Measurements from ENCODE around the gene GCFC2. TPM values are rescaled to one million over a fixed set of nuclear protein-coding genes. Genes with fewer than 3 reads are reported as not detected.

The GCFC2 gene
- total RNA-seq, 1 experiment from 2014 or later: 36.9 TPM

GRCh38 chr2:75640621-75641121, 70.0 kb downstream of the GCFC2 start:
- peak; percentile 39 for DNase-seq (ENCODE audit: low read depth)
- in situ Hi-C loops (cut with HindIII; ENCODE audit: low pct_unique_long_range_greater_than_20kb, low sequenced_read_pairs): no loop called here

DNA sequence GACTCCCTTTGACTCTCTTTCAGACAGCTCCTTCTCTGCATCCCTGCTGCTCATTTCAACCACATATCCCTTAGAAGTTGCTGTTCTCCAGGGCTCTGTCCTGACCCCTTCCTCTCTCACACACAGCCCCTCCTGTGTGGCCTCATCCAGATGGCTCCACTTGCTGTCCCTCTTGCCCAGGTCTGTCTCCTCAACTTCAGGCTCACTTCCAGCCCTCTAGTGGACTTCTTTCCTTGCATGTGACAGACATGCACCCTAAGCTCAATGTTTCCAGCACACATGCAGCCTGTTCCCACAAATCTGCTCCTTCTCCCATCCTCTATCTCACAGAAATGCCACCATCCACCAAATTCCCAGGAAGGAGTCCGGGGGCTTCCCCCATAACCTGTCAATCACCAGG, 73.1 kb downstream of the GCFC2 start:
- in situ Hi-C loops (cut with HindIII; ENCODE audit: low pct_unique_long_range_greater_than_20kb, low sequenced_read_pairs): no loop called here

DNA sequence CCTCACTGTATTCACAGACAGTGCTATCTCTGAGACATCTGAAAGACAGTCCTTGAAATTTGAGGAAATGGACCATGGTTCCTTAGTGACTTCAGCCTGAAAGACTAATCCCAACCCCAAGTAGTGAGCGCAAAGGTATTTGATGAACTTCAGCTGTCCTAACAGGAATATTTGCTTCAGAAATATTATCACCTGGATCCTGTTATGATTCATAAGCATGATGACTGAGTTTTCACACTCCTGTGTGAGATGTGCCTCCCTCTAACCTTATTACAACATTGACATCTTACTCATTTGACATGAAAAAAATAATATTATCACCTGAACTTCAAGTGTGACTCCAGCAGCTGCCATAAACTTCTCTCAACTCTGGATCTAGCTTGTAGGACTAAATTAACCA, 75.8 kb downstream of the GCFC2 start:
- no peak for DNase-seq (ENCODE audit: low read depth)

More for the DNA sequence above, 73.1 kb downstream of the GCFC2 start:
- DNase-seq (ENCODE audit: low read depth): no peak

GRCh38 chr2:75633620-75634019, 77.1 kb downstream of the GCFC2 start:
- DNase-seq (ENCODE audit: low read depth): no peak
- in situ Hi-C loops (cut with HindIII; ENCODE audit: low pct_unique_long_range_greater_than_20kb, low sequenced_read_pairs): no loop called here

More for the DNA sequence above, 75.8 kb downstream of the GCFC2 start:
- in situ Hi-C loops (cut with HindIII; ENCODE audit: low pct_unique_long_range_greater_than_20kb, low sequenced_read_pairs): no loop called here

- DNase-seq (ENCODE audit: low read depth): no peak
- in situ Hi-C loops (cut with HindIII; ENCODE audit: low pct_unique_long_range_greater_than_20kb, low sequenced_read_pairs): no loop called here
Observed at GRCh38 chr2:75632813-75633212, 77.9 kb downstream of the GCFC2 start.

DNA sequence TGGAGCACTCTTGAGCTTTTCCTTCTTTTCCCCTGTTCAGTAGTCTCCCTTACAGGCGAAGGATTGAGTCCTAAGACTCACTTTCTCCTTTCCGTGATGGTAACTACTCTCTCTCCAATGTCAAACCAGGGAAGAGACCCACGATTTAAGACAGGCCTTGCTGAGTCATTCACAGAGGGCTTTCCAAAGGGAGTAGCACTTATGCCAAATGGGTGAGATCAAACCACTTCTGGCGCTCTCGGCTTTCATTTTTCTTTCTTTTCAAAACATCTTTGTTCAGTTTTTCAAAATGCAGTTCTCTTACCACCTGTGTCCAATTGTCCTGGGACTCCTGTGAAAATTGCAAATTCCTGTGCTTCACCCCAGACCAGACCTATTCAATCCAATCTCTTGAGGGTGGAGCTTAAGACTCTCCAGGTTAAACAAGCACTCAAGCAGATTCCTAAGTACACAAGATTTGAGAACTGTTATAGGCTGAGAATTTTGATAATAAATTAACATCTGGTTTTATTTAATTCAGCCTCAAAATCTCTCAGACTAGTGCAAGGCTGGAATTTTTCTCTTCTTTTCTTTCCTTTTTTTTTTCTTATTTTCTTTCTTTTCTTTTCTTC, 78.5 kb downstream of the GCFC2 start:
- in situ Hi-C loops (cut with HindIII; ENCODE audit: low pct_unique_long_range_greater_than_20kb, low sequenced_read_pairs): no loop called here
- DNase-seq (ENCODE audit: low read depth): no peak

DNA sequence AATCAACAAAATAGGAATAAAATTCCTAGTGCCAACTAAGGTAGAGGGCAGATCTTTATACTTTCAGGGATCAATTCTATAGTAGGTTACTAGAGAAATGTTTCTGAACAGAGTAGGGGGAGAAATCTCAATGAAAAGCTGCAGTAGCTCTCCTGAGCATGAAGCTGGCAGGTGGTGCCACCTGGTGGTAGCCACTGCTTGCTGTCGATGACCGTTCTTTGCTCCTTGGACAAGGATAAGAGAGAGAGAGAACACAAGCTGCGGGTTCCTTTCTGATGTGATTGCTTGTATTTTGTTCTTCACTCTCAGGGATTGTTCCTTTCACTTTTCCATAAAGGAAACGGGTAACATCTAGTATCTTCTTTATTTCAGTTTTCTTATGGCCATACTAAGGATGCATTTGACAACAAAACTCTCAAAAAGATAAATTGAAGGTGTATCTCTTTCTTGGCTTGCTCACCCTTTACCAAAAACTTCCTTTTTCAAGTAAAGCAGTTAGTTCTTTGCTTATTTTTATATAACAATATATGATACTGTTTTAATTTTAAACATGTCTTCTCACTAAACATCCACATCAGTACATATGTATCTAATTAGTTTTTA, 82.7 kb downstream of the GCFC2 start:
- in situ Hi-C loops (cut with HindIII; ENCODE audit: low pct_unique_long_range_greater_than_20kb, low sequenced_read_pairs): no loop called here
- peak; percentile 75 for DNase-seq (ENCODE audit: low read depth)

DNA sequence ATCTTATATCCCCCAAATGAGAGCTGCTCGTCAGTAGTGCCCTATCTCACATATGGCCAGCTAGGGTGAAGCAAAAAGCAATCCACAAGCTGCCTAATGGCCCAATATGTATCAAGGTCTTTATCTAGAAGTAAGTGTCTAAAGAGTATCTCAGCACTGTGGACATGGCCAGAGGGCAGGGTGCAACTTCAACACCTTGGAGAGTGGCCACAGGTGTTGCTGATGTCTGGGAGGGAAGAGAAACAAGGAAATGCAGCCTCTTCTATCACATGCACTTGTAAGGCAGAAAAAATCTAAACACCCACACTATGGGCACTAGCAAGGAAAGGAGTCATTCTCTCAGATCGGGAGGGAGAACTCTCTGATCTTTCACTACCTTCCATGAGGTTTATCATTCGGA, 87.8 kb downstream of the GCFC2 start:
- no peak for DNase-seq (ENCODE audit: low read depth)
- in situ Hi-C loops (cut with HindIII; ENCODE audit: low pct_unique_long_range_greater_than_20kb, low sequenced_read_pairs): no loop called here

GRCh38 chr2:75622500-75622899, 88.2 kb downstream of the GCFC2 start:
- no peak for DNase-seq (ENCODE audit: low read depth)
- in situ Hi-C loops (cut with HindIII; ENCODE audit: low pct_unique_long_range_greater_than_20kb, low sequenced_read_pairs): no loop called here

DNA sequence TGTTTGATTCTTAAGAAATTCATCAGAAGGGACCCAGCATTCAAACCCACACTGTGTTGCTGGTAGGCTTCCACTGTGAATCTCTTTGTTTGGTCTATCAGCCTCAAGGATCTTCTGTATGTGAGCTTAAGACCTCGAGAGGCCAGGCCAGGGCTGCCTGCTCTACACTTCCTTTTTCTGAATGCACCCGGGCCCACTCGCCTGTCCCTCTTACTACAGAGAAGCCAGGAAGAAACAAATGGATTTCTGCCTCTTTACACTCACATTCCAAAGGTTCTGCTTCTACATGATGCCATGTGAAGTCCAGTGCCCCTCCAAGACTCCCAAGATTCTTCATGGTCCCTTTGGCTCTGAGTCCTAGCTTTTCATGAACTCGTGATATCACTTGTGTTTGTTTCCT, 89.5 kb downstream of the GCFC2 start:
- no peak for DNase-seq (ENCODE audit: low read depth)
- in situ Hi-C loops (cut with HindIII; ENCODE audit: low pct_unique_long_range_greater_than_20kb, low sequenced_read_pairs): no loop called here

DNA sequence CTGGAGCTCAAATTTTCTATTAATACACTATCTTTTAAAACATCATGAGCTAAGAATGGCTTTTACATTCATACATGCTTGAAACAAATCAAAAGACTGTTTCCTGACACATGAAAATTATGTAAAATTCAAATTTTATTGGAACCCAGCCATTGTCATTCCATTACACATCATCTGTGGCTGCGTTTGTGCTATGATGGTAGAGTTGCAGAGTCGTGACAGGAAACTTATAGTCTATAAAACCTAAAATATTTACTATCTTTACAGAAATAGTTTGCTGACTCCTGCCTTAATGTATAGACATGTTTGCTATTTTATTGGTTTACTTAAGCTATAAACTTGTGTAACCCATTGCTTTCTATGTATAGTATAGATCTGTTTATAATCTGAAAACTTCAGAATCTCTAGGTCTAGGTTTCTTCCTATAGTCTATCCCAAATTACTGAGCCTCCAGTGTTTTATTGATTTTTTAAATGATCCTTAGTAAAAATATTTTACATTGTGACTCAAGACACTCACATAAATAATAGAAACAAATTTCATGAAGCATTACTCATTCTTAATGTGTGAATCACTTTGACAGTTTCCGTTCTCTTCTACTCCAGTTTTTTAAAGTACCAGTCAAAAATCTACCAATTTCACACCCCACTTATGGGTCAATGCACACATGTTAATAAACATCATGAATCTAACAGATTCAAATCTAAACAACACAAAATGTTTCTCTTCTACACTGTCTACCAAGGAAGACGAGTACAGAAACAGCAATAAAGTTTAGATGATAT, 90.6 kb downstream of the GCFC2 start:
- in situ Hi-C loops (cut with HindIII; ENCODE audit: low pct_unique_long_range_greater_than_20kb, low sequenced_read_pairs): no loop called here
- DNase-seq (ENCODE audit: low read depth): no peak

DNA sequence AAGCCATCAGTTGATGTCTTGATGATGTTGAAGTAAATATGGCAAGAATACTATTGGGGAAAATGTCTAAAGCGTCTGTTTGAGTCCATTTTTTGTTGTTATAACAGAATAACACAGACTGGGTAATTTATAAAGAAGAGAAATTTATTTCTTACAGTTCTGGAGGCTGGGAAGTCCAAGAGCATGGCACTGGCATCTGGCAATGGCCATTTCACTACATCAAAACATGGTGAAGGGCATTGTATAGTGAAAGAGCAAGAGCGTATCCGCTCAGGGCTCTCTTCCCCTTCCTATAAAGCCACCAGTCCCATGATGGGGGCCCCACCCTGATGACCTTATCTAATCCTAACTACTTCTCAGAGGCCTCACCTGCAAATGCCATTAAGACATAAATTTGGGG, 93.8 kb downstream of the GCFC2 start:
- DNase-seq (ENCODE audit: low read depth): no peak
- in situ Hi-C loops (cut with HindIII; ENCODE audit: low pct_unique_long_range_greater_than_20kb, low sequenced_read_pairs): no loop called here

DNA sequence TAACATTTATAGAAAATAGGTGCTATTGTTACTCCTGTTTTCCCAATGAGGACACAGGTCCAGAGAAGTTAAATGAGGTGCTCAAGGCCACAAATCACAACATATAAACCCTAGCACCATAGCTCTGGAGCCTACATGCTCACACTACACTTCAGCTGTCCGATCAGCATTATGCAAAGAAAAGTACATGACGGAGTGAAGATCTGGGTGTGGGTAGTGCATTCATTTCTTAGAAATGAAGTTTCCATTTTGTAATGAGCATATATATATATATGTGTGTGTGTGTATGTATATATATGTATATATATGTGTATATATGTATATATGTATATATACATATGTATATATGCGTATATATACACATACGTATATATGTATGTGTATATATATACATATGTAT, 94.3 kb downstream of the GCFC2 start:
- no peak for DNase-seq (ENCODE audit: low read depth)

GRCh38 chr2:75614162-75614651, 96.5 kb downstream of the GCFC2 start:
- in situ Hi-C loops (cut with HindIII; ENCODE audit: low pct_unique_long_range_greater_than_20kb, low sequenced_read_pairs): no loop called here
- no peak for DNase-seq (ENCODE audit: low read depth)

More for the DNA sequence above, 94.3 kb downstream of the GCFC2 start:
- in situ Hi-C loops (cut with HindIII; ENCODE audit: low pct_unique_long_range_greater_than_20kb, low sequenced_read_pairs): no loop called here

DNA sequence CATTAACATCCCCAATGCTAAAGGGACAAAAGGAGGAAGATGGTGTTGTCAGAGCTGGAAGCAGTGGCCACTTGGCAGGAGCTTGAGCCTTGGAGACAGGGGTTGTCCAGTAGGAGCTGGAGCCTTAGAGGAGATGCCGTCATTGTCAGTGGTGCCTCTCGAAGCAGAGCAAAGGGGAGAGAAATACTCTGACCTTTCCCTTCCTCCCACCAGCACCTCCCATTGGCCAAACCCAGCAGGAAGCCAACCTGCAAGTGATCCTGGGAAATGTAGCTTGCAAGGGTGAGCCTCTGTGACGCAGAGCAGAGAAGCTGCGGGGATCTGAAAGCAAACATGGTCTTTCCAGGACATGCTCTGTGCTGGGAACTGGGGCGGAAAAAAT, 97.9 kb downstream of the GCFC2 start:
- in situ Hi-C loops (cut with HindIII; ENCODE audit: low pct_unique_long_range_greater_than_20kb, low sequenced_read_pairs): no loop called here
- no peak for DNase-seq (ENCODE audit: low read depth)

Other genes with a start within 250 kb of the GCFC2 start
- gene EVA1A, start 150.0 kb downstream of the GCFC2 start, total RNA-seq (2014; rRNA removed; shearing (Covaris generic); ENCODE audit: low replicate concordance): 281 and 383 TPM in 2 replicates
- gene MRPL19, start 64.1 kb downstream of the GCFC2 start, total RNA-seq (2014; rRNA removed; shearing (Covaris generic); ENCODE audit: low replicate concordance): 71.3 and 125 TPM in 2 replicates